Measurements from ENCODE around the gene PHLPP1. TPM values are rescaled to one million over a fixed set of nuclear protein-coding genes. Genes with fewer than 3 reads are reported as not detected.
A peak's percentile ranks its signal among the peaks of the same experiment; 100 is the strongest.

Gene PHLPP1
- total and polyA plus RNA-seq, 2 experiments from 2014 or later, result 15.7 to 73.6 TPM

- Mint-ChIP-seq H3K9me3 (peaks cover 12% of the 10 kb centered on the region), H3K27ac (no peak overlapping the region)
- peak; percentile 65 for ATAC-seq
Observed at GRCh38 chr18:63016270-63016669, 300.9 kb downstream of the PHLPP1 start.

DNA sequence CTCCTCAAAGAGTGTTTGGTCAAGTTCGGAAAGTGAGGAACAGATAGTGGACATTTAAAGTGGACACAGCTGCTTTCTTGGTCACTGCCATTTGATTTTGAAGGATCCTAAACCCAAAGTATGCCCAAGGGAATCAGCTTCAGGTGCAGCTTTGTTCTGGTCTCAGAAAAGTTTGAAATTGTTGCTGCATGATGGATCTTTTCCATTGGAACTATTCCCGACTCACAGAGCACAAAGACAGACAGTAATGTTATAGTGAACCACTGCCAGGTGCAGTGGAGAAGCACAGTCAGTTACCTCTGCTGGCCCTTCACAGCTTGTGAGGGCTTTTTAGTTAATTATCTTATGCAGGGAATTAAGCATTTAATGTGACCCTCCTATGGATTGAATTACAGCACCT, 301.7 kb downstream of the PHLPP1 start:
- Histone ChIP-seq H3K4me2 (no peak overlapping the region), H3K27ac (ENCODE audit: low read depth) (no peak overlapping the region), H3K4me1 (ENCODE audit: insufficient read depth) (no peaks in the 10 kb centered on the region), H3K27me3 (ENCODE audit: insufficient read depth) (no peaks in the 10 kb centered on the region), H3K36me3 (ENCODE audit: insufficient read depth) (no peaks in the 10 kb centered on the region), H4K20me1 (replicated peaks; ENCODE audit: insufficient read depth) (no peaks in the 10 kb centered on the region), H3K4me3 (no peak overlapping the region), H3K9me2 (ENCODE audit: insufficient read depth) (no peaks in the 10 kb centered on the region), H3F3A (replicated peaks; ENCODE audit: low read depth) (no peaks in the 10 kb centered on the region), H3K79me2 (replicated peaks; ENCODE audit: insufficient read depth) (no peaks in the 10 kb centered on the region), H2AFZ (no peak overlapping the region)
- peaks cover 6% of the 10 kb centered on the region; the same call in 2 of the 3 replicates for H3K4me1 Mint-ChIP-seq
- H3K27ac Mint-ChIP-seq, result no peak overlapping the region
- no peak for DNase-seq (ENCODE audit: low spot score)
- peaks cover 2% of the 10 kb centered on the region; the same call in 1 of the 3 replicates for H3K36me3 Mint-ChIP-seq (ENCODE audit: low read depth)
- peaks cover 2% of the 10 kb centered on the region for H3K27me3 Mint-ChIP-seq (ENCODE audit: insufficient read depth, low read depth, poor library complexity)
- no peak for ATAC-seq
- H3K4me3 Mint-ChIP-seq, result no peak overlapping the region
- peaks cover 12% of the 10 kb centered on the region for H3K9me3 Mint-ChIP-seq
- TF ChIP-seq ZNF462 (CRISPR knock-in tag; IDR thresholded peaks at IDR 0.05), result no peak
- TF ChIP-seq, protein P1, sequence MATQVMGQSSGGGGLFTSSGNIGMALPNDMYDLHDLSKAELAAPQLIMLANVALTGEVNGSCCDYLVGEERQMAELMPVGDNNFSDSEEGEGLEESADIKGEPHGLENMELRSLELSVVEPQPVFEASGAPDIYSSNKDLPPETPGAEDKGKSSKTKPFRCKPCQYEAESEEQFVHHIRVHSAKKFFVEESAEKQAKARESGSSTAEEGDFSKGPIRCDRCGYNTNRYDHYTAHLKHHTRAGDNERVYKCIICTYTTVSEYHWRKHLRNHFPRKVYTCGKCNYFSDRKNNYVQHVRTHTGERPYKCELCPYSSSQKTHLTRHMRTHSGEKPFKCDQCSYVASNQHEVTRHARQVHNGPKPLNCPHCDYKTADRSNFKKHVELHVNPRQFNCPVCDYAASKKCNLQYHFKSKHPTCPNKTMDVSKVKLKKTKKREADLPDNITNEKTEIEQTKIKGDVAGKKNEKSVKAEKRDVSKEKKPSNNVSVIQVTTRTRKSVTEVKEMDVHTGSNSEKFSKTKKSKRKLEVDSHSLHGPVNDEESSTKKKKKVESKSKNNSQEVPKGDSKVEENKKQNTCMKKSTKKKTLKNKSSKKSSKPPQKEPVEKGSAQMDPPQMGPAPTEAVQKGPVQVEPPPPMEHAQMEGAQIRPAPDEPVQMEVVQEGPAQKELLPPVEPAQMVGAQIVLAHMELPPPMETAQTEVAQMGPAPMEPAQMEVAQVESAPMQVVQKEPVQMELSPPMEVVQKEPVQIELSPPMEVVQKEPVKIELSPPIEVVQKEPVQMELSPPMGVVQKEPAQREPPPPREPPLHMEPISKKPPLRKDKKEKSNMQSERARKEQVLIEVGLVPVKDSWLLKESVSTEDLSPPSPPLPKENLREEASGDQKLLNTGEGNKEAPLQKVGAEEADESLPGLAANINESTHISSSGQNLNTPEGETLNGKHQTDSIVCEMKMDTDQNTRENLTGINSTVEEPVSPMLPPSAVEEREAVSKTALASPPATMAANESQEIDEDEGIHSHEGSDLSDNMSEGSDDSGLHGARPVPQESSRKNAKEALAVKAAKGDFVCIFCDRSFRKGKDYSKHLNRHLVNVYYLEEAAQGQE (IDR thresholded peaks at IDR 0.05; ENCODE audit: unreplicated experiment), result no peak
- no peak for TF ChIP-seq ZNF114 (CRISPR knock-in tag; IDR thresholded peaks at IDR 0.05)
- TF ChIP-seq ZNF331 (CRISPR knock-in tag; IDR thresholded peaks at IDR 0.05; ENCODE audit: low read depth), result no peak
- TF ChIP-seq EZH2 (IDR thresholded peaks at IDR 0.05; ENCODE audit: low read depth, unreplicated experiment), result no peak
- TF ChIP-seq, protein P2, sequence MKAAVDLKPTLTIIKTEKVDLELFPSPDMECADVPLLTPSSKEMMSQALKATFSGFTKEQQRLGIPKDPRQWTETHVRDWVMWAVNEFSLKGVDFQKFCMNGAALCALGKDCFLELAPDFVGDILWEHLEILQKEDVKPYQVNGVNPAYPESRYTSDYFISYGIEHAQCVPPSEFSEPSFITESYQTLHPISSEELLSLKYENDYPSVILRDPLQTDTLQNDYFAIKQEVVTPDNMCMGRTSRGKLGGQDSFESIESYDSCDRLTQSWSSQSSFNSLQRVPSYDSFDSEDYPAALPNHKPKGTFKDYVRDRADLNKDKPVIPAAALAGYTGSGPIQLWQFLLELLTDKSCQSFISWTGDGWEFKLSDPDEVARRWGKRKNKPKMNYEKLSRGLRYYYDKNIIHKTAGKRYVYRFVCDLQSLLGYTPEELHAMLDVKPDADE (IDR thresholded peaks at IDR 0.05), result no peak

More at GRCh38 chr18:63016270-63016669, 300.9 kb downstream of the PHLPP1 start:
- Histone ChIP-seq H3K4me3 (no peak overlapping the region), H3F3A (replicated peaks; ENCODE audit: low read depth) (no peaks in the 10 kb centered on the region), H3K27ac (ENCODE audit: low read depth) (no peak overlapping the region), H3K4me2 (no peak overlapping the region), H4K20me1 (replicated peaks; ENCODE audit: insufficient read depth) (no peaks in the 10 kb centered on the region), H3K36me3 (ENCODE audit: insufficient read depth) (no peaks in the 10 kb centered on the region), H3K27me3 (ENCODE audit: insufficient read depth) (no peaks in the 10 kb centered on the region), H3K9me2 (ENCODE audit: insufficient read depth) (no peaks in the 10 kb centered on the region), H3K4me1 (ENCODE audit: insufficient read depth) (no peaks in the 10 kb centered on the region), H2AFZ (no peak overlapping the region), H3K79me2 (replicated peaks; ENCODE audit: insufficient read depth) (no peaks in the 10 kb centered on the region)
- H3K27me3 Mint-ChIP-seq (ENCODE audit: insufficient read depth, low read depth, poor library complexity), result peaks cover 2% of the 10 kb centered on the region
- H3K36me3 Mint-ChIP-seq (ENCODE audit: low read depth), result peaks cover 2% of the 10 kb centered on the region; the same call in 1 of the 3 replicates
- no peak for TF ChIP-seq POLR2AphosphoS5 (IDR thresholded peaks at IDR 0.05; ENCODE audit: low read depth)
- TF ChIP-seq, protein P3, sequence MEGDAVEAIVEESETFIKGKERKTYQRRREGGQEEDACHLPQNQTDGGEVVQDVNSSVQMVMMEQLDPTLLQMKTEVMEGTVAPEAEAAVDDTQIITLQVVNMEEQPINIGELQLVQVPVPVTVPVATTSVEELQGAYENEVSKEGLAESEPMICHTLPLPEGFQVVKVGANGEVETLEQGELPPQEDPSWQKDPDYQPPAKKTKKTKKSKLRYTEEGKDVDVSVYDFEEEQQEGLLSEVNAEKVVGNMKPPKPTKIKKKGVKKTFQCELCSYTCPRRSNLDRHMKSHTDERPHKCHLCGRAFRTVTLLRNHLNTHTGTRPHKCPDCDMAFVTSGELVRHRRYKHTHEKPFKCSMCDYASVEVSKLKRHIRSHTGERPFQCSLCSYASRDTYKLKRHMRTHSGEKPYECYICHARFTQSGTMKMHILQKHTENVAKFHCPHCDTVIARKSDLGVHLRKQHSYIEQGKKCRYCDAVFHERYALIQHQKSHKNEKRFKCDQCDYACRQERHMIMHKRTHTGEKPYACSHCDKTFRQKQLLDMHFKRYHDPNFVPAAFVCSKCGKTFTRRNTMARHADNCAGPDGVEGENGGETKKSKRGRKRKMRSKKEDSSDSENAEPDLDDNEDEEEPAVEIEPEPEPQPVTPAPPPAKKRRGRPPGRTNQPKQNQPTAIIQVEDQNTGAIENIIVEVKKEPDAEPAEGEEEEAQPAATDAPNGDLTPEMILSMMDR (conservative IDR thresholded peaks at IDR 0.05; ENCODE audit: low read depth in 2 of 2), result peak; percentile 84 to 96
- DNase-seq (ENCODE audit: low spot score), result peak; percentile 86
- H3K4me3 Mint-ChIP-seq, result no peak overlapping the region
- peaks cover 6% of the 10 kb centered on the region; the same call in 2 of the 3 replicates for H3K4me1 Mint-ChIP-seq
